GM12878 (cell line): ENCODE results near the gene KISS1R. TPM values are rescaled to one million over a fixed set of nuclear protein-coding genes. Genes with fewer than 3 reads are reported as not detected.

Source experiments
- ATAC-seq: fragments of 200-7000 bp; cut with Tn5 transposase; 3 replicates; pipeline ENCODE4 v1.9.1; 2020; ENCODE audit warnings: mild to moderate bottlenecking, moderate library complexity
- BruUV-seq: library from RNA; stranded (reverse); fragments of 400-500 nt; replicated peaks from 2 replicates; lab custom pipeline; 2021; lab: Mats Ljungman, UMichigan
- CTCF ChIA-PET: fragments of 300-600 bp; sonication (Branson Sonifier 250); formaldehyde crosslinking; extraction: SDS; loops from one replicate; lab custom pipeline; 2021; ENCODE audit warnings: inconsistent platforms; lab: Yijun Ruan, JAX
- POLR2A ChIA-PET: fragments of 350-600 bp; formaldehyde crosslinking; extraction: SDS; loops from one replicate; lab custom pipeline; 2021; ENCODE audit warnings: inconsistent platforms; lab: Charles Lee
- RAD21 ChIA-PET: fragments of 300-600 bp; sonication (Branson Sonifier 250); formaldehyde crosslinking; loops from one replicate; lab custom pipeline; 2023; ENCODE audit warnings: antibody characterized with exemption; ENCODE audit not compliant: unreplicated experiment; lab: Charles Lee
- SMC1A ChIA-PET: fragments of 300-600 bp; sonication (Branson Sonifier 250); formaldehyde crosslinking; loops from one replicate; lab custom pipeline; 2023; ENCODE audit not compliant: unreplicated experiment, uncharacterized antibody; lab: Charles Lee
- DNase-seq: peaks from one replicate; pipeline ENCODE4 v3.0.0-alpha.2; 2011; ENCODE audit warnings: low read depth, low spot score
- FAIRE-seq: peaks from 3 replicates; lab custom pipeline; 2011; peaks lifted over from hg19 to GRCh38; lab: Jason Lieb, UNC
- H2AFZ ChIP-seq: 2 replicates; pipeline ENCODE4 v1.6.0; 2011; ENCODE audit warnings: low read depth, low read length, control low read depth; ENCODE audit not compliant: control insufficient read depth
- H3K27ac ChIP-seq: 2 replicates; pipeline ENCODE4 v1.5.1; 2011; ENCODE audit warnings: control low read depth; ENCODE audit not compliant: control insufficient read depth, insufficient read depth
- H3K27me3 ChIP-seq, 2 experiments: replicated peaks in 1 of 2; 2 replicates each; pipeline versions ENCODE4 v1.6.0 to v1.6.1; 2011; ENCODE audit warnings: low read length in 1 of 2; ENCODE audit not compliant: control insufficient read depth in 2 of 2, insufficient read depth in 2 of 2
- H3K36me3 ChIP-seq, 2 experiments: 2 replicates each; pipeline ENCODE4 v1.5.1; 2011; ENCODE audit warnings: low read length in 1 of 2; ENCODE audit not compliant: control insufficient read depth in 2 of 2, insufficient read depth in 2 of 2
- H3K4me1 ChIP-seq: 2 replicates; pipeline ENCODE4 v1.6.1; 2011; ENCODE audit warnings: mild to moderate bottlenecking, low read length, moderate library complexity, mixed read lengths; ENCODE audit not compliant: control insufficient read depth, insufficient read depth
- H3K4me2 ChIP-seq: 2 replicates; pipeline ENCODE4 v1.6.0; 2011; ENCODE audit warnings: control low read depth; ENCODE audit not compliant: control insufficient read depth, insufficient read depth
- H3K4me3 ChIP-seq: fragments of 200-600 bp; sonication (generic); 2 replicates; pipeline ENCODE4 v1.5.1; 2016
- H3K79me2 ChIP-seq: 2 replicates; pipeline ENCODE4 v1.6.0; 2011; ENCODE audit warnings: low read length; ENCODE audit not compliant: control insufficient read depth, insufficient read depth
- H3K9ac ChIP-seq: 2 replicates; pipeline ENCODE4 v1.8.0; 2011; ENCODE audit warnings: low read length, control low read depth, mixed read lengths; ENCODE audit not compliant: control insufficient read depth, insufficient read depth
- H3K9me3 ChIP-seq: replicated peaks from 3 replicates; pipeline ENCODE4 v1.5.1; 2011; ENCODE audit warnings: mild to moderate bottlenecking, low read length; ENCODE audit not compliant: control insufficient read depth, insufficient read depth
- H4K20me1 ChIP-seq: 2 replicates; pipeline ENCODE4 v1.6.0; 2011; ENCODE audit not compliant: control insufficient read depth, insufficient read depth
- CREB1 ChIP-seq: IDR thresholded peaks from 2 replicates; pipeline ENCODE4 v1.6.1; 2012; ENCODE audit warnings: low read depth, mild to moderate bottlenecking, inconsistent platforms
- WGBS: methylation state at CpG from one replicate; pipeline ENCODE4 v1.1.6; 2016; ENCODE audit warnings: low lambda C conversion rate; ENCODE audit not compliant: insufficient replicate concordance, insufficient coverage; ENCODE audit errors: missing lambda C conversion rate; 5-methylcytosine and 5-hydroxymethylcytosine counted together
- in situ Hi-C: fragments of 300-500 bp; cut with MboI; formaldehyde crosslinking; loops from 9 replicates; pipeline ENCODE4 v1.14.3; 2018; ENCODE audit warnings: mixed read lengths
- intact Hi-C: fragments of 100-400 bp; cut with micrococcal nuclease; formaldehyde crosslinking; loops from one replicate; pipeline ENCODE4 v1.14.2; 2022; ENCODE audit not compliant: unreplicated experiment
- polyA plus RNA-seq, 11 experiments: library from polyadenylated mRNA; depleted of rRNA in 4 of 11; unstranded in 6 of 11; stranded (reverse) in 5 of 11; fragments of >200 nt; fragmentation: Nextera tagmentation in 4 of 11; fragmentation: Illumina TruSeq in 1 of 11; extraction: Ambion mirVana in 4 of 11; extraction: Trizol in 1 of 11; gene quantifications; 1 replicate in 1 of 11; 2 replicates in 10 of 11; pipeline versions ENCODE4 v1.2.1 to v1.2.3, GENCODE V29; 2011 to 2016; ENCODE audit warnings: inconsistent platforms in 2 of 11, missing spikeins in 2 of 11, low read depth in 1 of 11
- total RNA-seq, 4 experiments: library from RNA; depleted of rRNA in 3 of 4; stranded (reverse); fragments of >200 nt in 3 of 4; fragmentation: Illumina TruSeq in 1 of 4; extraction: Trizol in 1 of 4; gene quantifications; 2 replicates each; pipeline versions ENCODE4 v1.2.1 to v1.2.3, GENCODE V29; 2013 to 2021
- TF ChIP-seq, protein P1 (sequence below), 3 experiments: IDR thresholded peaks in 2 of 3; conservative IDR thresholded peaks in 1 of 3; 2 replicates each; pipeline ENCODE4 v1.5.1; 2011; ENCODE audit warnings: low read depth in 3 of 3, low read length in 3 of 3, mild to moderate bottlenecking in 3 of 3, control low read depth in 2 of 3, moderate library complexity in 2 of 3, inconsistent platforms in 1 of 3, mixed read lengths in 1 of 3; ENCODE audit not compliant: control insufficient read depth in 2 of 3, insufficient read depth in 1 of 3; ENCODE audit errors: extremely low read depth in 1 of 3

Gene KISS1R
- total and polyA plus RNA-seq, 10 of the 15 experiments (the other 5 are each of a cell fraction or from before 2014, with no cell fraction given) = 0.13 to 2.7 (median 1.4) TPM; not detected in 3

DNA sequence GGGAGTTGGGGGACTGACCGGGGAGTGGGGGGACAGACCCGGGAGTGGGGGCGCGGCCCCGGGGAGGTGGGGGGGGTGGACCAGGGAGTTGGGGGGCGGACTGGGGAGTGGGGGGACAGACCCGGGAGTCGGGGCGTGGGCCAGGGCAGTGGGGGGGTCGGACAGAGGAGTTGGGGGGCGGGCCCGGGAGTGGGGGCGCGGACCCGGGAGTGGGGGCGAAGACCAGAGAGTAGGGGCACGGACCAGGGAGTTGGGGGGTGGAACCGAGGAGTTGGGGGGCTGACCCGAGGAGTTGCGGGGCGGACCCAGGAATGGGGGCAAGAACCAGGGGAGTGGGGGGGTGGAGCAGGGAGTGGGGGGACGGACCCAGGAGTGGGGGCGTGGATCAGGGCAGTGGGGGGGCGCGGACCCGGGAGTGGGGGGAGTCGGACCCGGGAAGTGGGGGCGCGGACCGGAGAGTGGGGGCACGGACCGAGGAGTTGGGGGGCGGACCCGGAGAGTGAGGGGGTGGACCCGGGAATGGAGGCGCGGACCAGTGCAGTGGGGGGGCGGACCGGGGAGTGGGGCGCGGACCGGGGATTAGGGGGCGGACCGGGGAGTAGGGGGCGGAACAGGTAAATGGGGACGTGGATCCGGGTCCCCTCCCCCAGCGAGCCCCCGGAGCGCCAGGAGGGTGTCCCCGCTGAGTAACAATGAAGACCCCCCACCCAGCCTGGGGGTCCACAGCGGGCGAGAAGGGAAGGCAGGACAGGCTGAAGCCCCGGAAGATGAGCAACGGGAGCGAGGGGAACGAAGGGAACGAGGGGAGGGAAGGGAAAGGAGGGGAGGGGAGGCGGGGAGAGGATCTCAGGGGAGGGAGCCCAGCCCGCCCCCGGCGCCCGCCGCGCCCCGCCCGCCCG lies 4.7 kb upstream of the KISS1R start:
- Histone ChIP-seq H3K27me3 (no peaks in the 10 kb centered on the region; a peak in 1 of 4 replicates), H3K27ac (peak overlapping the region; percentile 77), H3K4me3 (peak overlapping the region; percentile 74; the same call in 1 of the 2 replicates), H3K79me2 (peaks cover 15% of the 10 kb centered on the region), H3K4me2 (peak overlapping the region; percentile 48; the same call in 1 of the 2 replicates), H3K9ac (peak overlapping the region; percentile 89; the same call in 1 of the 2 replicates), H3K4me1 (peaks cover 26% of the 10 kb centered on the region)
- no peak for ATAC-seq
- ChIA-PET RAD21 (no interaction called here), POLR2A (no interaction called here)
- in situ Hi-C loops = no loop called here
- no TSS peak for BruUV-seq
- FAIRE-seq = no peak
- TF ChIP-seq CREB1 = peak; percentile 29; the same call in 1 of the 2 replicates
- TF ChIP-seq, protein P1, sequence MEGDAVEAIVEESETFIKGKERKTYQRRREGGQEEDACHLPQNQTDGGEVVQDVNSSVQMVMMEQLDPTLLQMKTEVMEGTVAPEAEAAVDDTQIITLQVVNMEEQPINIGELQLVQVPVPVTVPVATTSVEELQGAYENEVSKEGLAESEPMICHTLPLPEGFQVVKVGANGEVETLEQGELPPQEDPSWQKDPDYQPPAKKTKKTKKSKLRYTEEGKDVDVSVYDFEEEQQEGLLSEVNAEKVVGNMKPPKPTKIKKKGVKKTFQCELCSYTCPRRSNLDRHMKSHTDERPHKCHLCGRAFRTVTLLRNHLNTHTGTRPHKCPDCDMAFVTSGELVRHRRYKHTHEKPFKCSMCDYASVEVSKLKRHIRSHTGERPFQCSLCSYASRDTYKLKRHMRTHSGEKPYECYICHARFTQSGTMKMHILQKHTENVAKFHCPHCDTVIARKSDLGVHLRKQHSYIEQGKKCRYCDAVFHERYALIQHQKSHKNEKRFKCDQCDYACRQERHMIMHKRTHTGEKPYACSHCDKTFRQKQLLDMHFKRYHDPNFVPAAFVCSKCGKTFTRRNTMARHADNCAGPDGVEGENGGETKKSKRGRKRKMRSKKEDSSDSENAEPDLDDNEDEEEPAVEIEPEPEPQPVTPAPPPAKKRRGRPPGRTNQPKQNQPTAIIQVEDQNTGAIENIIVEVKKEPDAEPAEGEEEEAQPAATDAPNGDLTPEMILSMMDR (IDR thresholded peaks at IDR 0.05 in 2 of 3, conservative IDR thresholded peaks at IDR 0.05 in 1 of 3; ENCODE audit: control insufficient read depth in 2 of 3, extremely low read depth in 1 of 3, insufficient read depth in 1 of 3, low read depth in 3 of 3, low read length in 3 of 3) = no peak
- TF ChIP-seq, all 136 proteins: peak for 1
- 2% methylated on average over 8 of the region's 69 CpGs for WGBS
- intact Hi-C loops = no loop called here
- H2AFZ ChIP-seq = no peak overlapping the region
- ChIA-PET CTCF (no interaction called here), SMC1A (no interaction called here)
- no peak for DNase-seq
- no peaks in the 10 kb centered on the region for H4K20me1 ChIP-seq
- no peaks in the 10 kb centered on the region; a peak in 1 of 4 replicates for H3K36me3 ChIP-seq
- no peaks in the 10 kb centered on the region for H3K9me3 ChIP-seq
